Stomach (tissue), 9 donors: ENCODE data around the gene AK2. TPM values are rescaled to one million over a fixed set of nuclear protein-coding genes. Genes with fewer than 3 reads are reported as not detected.
A peak's percentile ranks its signal among the peaks of the same experiment; 100 is the strongest.

Source experiments
- DNase-seq, 2 donors: peaks; one replicate each; pipeline versions ENCODE4 v3.0.0 to v3.0.0-alpha.2; 2013 to 2019
- H3K27ac ChIP-seq, 5 donors: fragments of 200-600 bp in 4 of 5; sonication (generic) in 4 of 5; one replicate each; pipeline ENCODE4 v1.5.1; 2013 to 2019; ENCODE audit warnings: mild to moderate bottlenecking in 1 of 5, moderate library complexity in 1 of 5
- H3K27me3 ChIP-seq, 3 donors: fragments of 200-600 bp; sonication (generic); one replicate each; pipeline ENCODE4 v1.5.1; 2017 to 2019; ENCODE audit warnings: mixed run types in 1 of 3
- H3K36me3 ChIP-seq, 4 donors: fragments of 200-600 bp; sonication (generic); 1 replicate in 3 of 4; 2 replicates in 1 of 4; pipeline ENCODE4 v1.5.1; 2016 to 2019
- H3K4me1 ChIP-seq, 4 donors: fragments of 200-600 bp; sonication (generic); one replicate each; pipeline ENCODE4 v1.5.1; 2016 to 2019
- H3K4me3 ChIP-seq, 4 donors: fragments of 200-600 bp; sonication (generic) in 3 of 4; one replicate each; pipeline ENCODE4 v1.5.1; 2016 to 2019; ENCODE audit warnings: mild to moderate bottlenecking in 1 of 4
- H3K9me3 ChIP-seq, 4 donors: fragments of 200-600 bp; sonication (generic); one replicate each; pipeline ENCODE4 v1.5.1; 2016 to 2019
- CTCF ChIP-seq, 7 experiments: fragments of 450-650 bp in 4 of 7; fragments of 200-600 bp in 3 of 7; sonication (generic) in 3 of 7; IDR thresholded peaks; one replicate each; pipeline ENCODE4 v1.5.1; 2016 to 2019; ENCODE audit warnings: antibody characterized with exemption in 7 of 7, control low read depth in 2 of 7, mild to moderate bottlenecking in 1 of 7
- EP300 ChIP-seq: sonication (generic); formaldehyde crosslinking; IDR thresholded peaks from one replicate; pipeline ENCODE4 v1.6.1; 2017; ENCODE audit warnings: antibody characterized with exemption
- POLR2A ChIP-seq, 4 donors: fragments of 450-650 bp; IDR thresholded peaks; one replicate each; pipeline ENCODE4 v1.6.1; 2016; ENCODE audit warnings: antibody characterized with exemption in 4 of 4, control low read depth in 2 of 4, mild to moderate bottlenecking in 1 of 4, moderate library complexity in 1 of 4
- POLR2AphosphoS5 ChIP-seq, 3 donors: sonication (generic); formaldehyde crosslinking; IDR thresholded peaks; one replicate each; pipeline ENCODE4 v1.6.1; 2016; ENCODE audit warnings: antibody characterized with exemption in 3 of 3
- WGBS, 5 donors: extraction: QIAGEN DNeasy Blood & Tissue Kit in 3 of 5; methylation state at CpG; one replicate each; pipeline versions ENCODE4 v1.1.5 to v1.1.7; 2013 to 2018; 5-methylcytosine and 5-hydroxymethylcytosine counted together
- intact Hi-C: fragments of 100-400 bp; cut with DNase I; formaldehyde crosslinking; loops from one replicate; pipeline ENCODE4 v1.15.1; 2023; ENCODE audit warnings: low total_unique reads
- polyA plus RNA-seq, 3 donors: library from polyadenylated mRNA; stranded (reverse); fragments of 200-250 nt; gene quantifications; one replicate each; pipeline ENCODE4 v1.2.3, GENCODE V29; 2013
- total RNA-seq, 5 donors: library from RNA; depleted of rRNA; stranded (reverse); fragments of >200 nt; gene quantifications; one replicate each; pipeline versions ENCODE4 v1.1.0 to v1.2.3, GENCODE V29; 2014 to 2016
- donor health status: healthy with polysubstance abuse.
- donor health status: Bipolar disorder and iron deficiency.
- donor health status: healthy.

Gene AK2
- total and polyA plus RNA-seq, 8 donors: 71.0 to 263 (median 115) TPM

GRCh38 chr1:33045246-33045645 is 8.6 kb upstream of the AK2 start:
- intact Hi-C loops: no loop called here
- Histone ChIP-seq H3K36me3 (no peaks in the 10 kb centered on the region), H3K4me1 (peaks cover 0 to 9% (median 0%) of the 10 kb centered on the region in 4 donors), H3K27me3 (no peaks in the 10 kb centered on the region), H3K9me3 (no peaks in the 10 kb centered on the region), H3K4me3 (no peak overlapping the region), H3K27ac (peak overlapping the region in 1 of 5 donors; percentile 7)
- TF ChIP-seq CTCF (IDR thresholded peaks at IDR 0.05) (no peak), POLR2A (IDR thresholded peaks at IDR 0.05) (no peak), EP300 (no peak), POLR2AphosphoS5 (IDR thresholded peaks at IDR 0.05) (no peak)
- DNase-seq: peak in 1 of 2 donors; percentile 50
- WGBS, 5 donors: 20 to 47% (median 37%) methylated on average over 2 of the region's 2 CpGs

- H3K27me3 ChIP-seq: no peaks in the 10 kb centered on the region
- no peak overlapping the region for H3K27ac ChIP-seq
- no peaks in the 10 kb centered on the region for H3K9me3 ChIP-seq
- DNase-seq: no peak
- TF ChIP-seq POLR2AphosphoS5 (IDR thresholded peaks at IDR 0.05) (no peak), POLR2A (IDR thresholded peaks at IDR 0.05) (no peak), CTCF (IDR thresholded peaks at IDR 0.05) (no peak), EP300 (no peak)
- WGBS, 5 donors: 71 to 79% (median 77%) methylated on average over 8 of the region's 8 CpGs
- intact Hi-C loops: no loop called here
- no peak overlapping the region for H3K4me3 ChIP-seq
- no peaks in the 10 kb centered on the region for H3K36me3 ChIP-seq
- H3K4me1 ChIP-seq: peaks cover 0 to 3% (median 0%) of the 10 kb centered on the region in 4 donors
Observed at GRCh38 chr1:33043267-33044092, 6.8 kb upstream of the AK2 start.

- Histone ChIP-seq H3K27ac (no peak overlapping the region), H3K36me3 (no peaks in the 10 kb centered on the region), H3K27me3 (no peaks in the 10 kb centered on the region), H3K4me3 (no peak overlapping the region), H3K9me3 (no peaks in the 10 kb centered on the region), H3K4me1 (peaks cover 0 to 3% (median 0%) of the 10 kb centered on the region in 4 donors)
- TF ChIP-seq POLR2A (IDR thresholded peaks at IDR 0.05) (no peak), EP300 (no peak), POLR2AphosphoS5 (IDR thresholded peaks at IDR 0.05) (no peak), CTCF (IDR thresholded peaks at IDR 0.05) (no peak)
- WGBS, 5 donors: 58 to 95% (median 94%) methylated on average over 1 of the region's 1 CpG
- no peak for DNase-seq
- intact Hi-C loops: no loop called here
Observed at GRCh38 chr1:33042831-33043230, 6.1 kb upstream of the AK2 start.

- H3K27me3 ChIP-seq: no peaks in the 10 kb centered on the region
- intact Hi-C loops: no loop called here
- no peak overlapping the region for H3K27ac ChIP-seq
- no peaks in the 10 kb centered on the region for H3K36me3 ChIP-seq
- 89 to 97% (median 92%) methylated on average over 1 of the region's 1 CpG for WGBS, 5 donors
- peaks cover 1 to 10% (median 3%) of the 10 kb centered on the region in 4 donors for H3K4me1 ChIP-seq
- no peaks in the 10 kb centered on the region for H3K9me3 ChIP-seq
- no peak overlapping the region for H3K4me3 ChIP-seq
- DNase-seq: no peak
- no peak for TF ChIP-seq CTCF (IDR thresholded peaks at IDR 0.05)
- TF ChIP-seq POLR2AphosphoS5 (IDR thresholded peaks at IDR 0.05): no peak
- no peak for TF ChIP-seq POLR2A (IDR thresholded peaks at IDR 0.05)
- no peak for TF ChIP-seq EP300
Observed at GRCh38 chr1:33041026-33041425, 4.3 kb upstream of the AK2 start.
